IMR-90 (cell line): ENCODE measurements around the gene PCNX4.

Source experiments
- BHLHE40 ChIP-seq: fragments of 150-350 bp; IDR thresholded peaks from 2 replicates; pipeline ENCODE4 v1.6.1; 2016; ENCODE audit warnings: mild to moderate bottlenecking, low read depth, low read length
- CEBPB ChIP-seq: IDR thresholded peaks from 2 replicates; pipeline ENCODE4 v1.6.1; 2012; ENCODE audit warnings: low read depth, low read length, improper control_type of control experiment
- ELK1 ChIP-seq: fragments of 150-350 bp; IDR thresholded peaks from 2 replicates; pipeline ENCODE4 v1.6.1; 2016; ENCODE audit warnings: low read depth, mild to moderate bottlenecking, low read length, moderate library complexity, borderline replicate concordance
- MAFK ChIP-seq: IDR thresholded peaks from 2 replicates; pipeline ENCODE4 v1.6.1; 2012; ENCODE audit warnings: low read depth, low read length, improper control_type of control experiment
- POLR2A ChIP-seq: IDR thresholded peaks from 2 replicates; pipeline ENCODE4 v1.6.1; 2012; ENCODE audit warnings: mild to moderate bottlenecking, low read depth, low read length
- RAD21 ChIP-seq: IDR thresholded peaks from 2 replicates; pipeline ENCODE4 v1.6.1; 2012; ENCODE audit warnings: low read length, improper control_type of control experiment
- SMC3 ChIP-seq: fragments of 150-350 bp; IDR thresholded peaks from 2 replicates; pipeline ENCODE4 v1.6.1; 2016; ENCODE audit warnings: low read depth, mild to moderate bottlenecking, antibody characterized with exemption, low read length, moderate library complexity
- USF2 ChIP-seq: fragments of 150-350 bp; IDR thresholded peaks from 2 replicates; pipeline ENCODE4 v1.6.1; 2017; ENCODE audit warnings: mild to moderate bottlenecking, antibody characterized with exemption, low read length, low read depth
- TF ChIP-seq, protein P1 (sequence below): conservative IDR thresholded peaks from 2 replicates; pipeline ENCODE4 v1.5.1; 2012; ENCODE audit warnings: mild to moderate bottlenecking, low read depth, low read length, improper control_type of control experiment

DNA sequence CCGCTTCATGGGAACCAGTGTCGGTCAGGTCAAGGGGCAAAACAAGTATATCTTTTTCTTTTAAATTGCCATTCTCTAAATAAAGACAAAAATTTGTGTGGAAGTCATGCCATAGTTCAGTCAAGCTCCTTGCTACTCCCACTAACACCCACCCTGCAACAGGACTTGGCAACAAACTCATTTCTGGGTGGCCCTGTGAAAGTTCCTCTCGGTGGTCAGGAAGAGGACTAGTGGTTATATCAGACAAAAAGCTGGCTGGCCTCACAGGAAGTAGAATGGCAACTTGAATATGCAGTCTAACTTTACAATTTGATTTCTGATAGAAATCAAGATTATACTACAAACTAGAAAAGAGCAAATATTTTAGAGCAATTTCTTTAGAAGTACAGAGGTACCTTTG, 62.3 kb downstream of the PCNX4 start:
- TF ChIP-seq, protein P1, sequence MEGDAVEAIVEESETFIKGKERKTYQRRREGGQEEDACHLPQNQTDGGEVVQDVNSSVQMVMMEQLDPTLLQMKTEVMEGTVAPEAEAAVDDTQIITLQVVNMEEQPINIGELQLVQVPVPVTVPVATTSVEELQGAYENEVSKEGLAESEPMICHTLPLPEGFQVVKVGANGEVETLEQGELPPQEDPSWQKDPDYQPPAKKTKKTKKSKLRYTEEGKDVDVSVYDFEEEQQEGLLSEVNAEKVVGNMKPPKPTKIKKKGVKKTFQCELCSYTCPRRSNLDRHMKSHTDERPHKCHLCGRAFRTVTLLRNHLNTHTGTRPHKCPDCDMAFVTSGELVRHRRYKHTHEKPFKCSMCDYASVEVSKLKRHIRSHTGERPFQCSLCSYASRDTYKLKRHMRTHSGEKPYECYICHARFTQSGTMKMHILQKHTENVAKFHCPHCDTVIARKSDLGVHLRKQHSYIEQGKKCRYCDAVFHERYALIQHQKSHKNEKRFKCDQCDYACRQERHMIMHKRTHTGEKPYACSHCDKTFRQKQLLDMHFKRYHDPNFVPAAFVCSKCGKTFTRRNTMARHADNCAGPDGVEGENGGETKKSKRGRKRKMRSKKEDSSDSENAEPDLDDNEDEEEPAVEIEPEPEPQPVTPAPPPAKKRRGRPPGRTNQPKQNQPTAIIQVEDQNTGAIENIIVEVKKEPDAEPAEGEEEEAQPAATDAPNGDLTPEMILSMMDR: no peak
- no peak for TF ChIP-seq ELK1
- TF ChIP-seq SMC3: no peak
- no peak for TF ChIP-seq USF2
- TF ChIP-seq POLR2A: no peak
- no peak for TF ChIP-seq CEBPB
- no peak for TF ChIP-seq RAD21
- no peak for TF ChIP-seq BHLHE40
- TF ChIP-seq MAFK: no peak
